WERI-Rb-1 (cell line): ENCODE data around the gene TRIM73.
A peak's percentile ranks its signal among the peaks of the same experiment; 100 is the strongest.
"Not testable (repeated sequence)": the region's sequence is repeated elsewhere in the genome, so short reads cannot be mapped to it uniquely, and the experiment has no call there.

Experiments used
- DNase-seq: peaks from one replicate; pipeline ENCODE4 v3.0.0-alpha.2; 2020
- H3K27ac ChIP-seq: fragments of 250-450 bp; sonication (Bioruptor Pico); 2 replicates; pipeline ENCODE4 v1.5.1; 2020; ENCODE audit warnings: mild to moderate bottlenecking, moderate library complexity
- H3K27me3 ChIP-seq: fragments of 250-450 bp; sonication (Bioruptor Pico); 2 replicates; pipeline ENCODE4 v1.5.1; 2021; ENCODE audit warnings: mild to moderate bottlenecking, low read depth, moderate library complexity; ENCODE audit not compliant: insufficient read depth, severe bottlenecking
- H3K36me3 ChIP-seq: fragments of 250-450 bp; sonication (Bioruptor Pico); 2 replicates; pipeline ENCODE4 v1.5.1; 2020; ENCODE audit warnings: mild to moderate bottlenecking, moderate library complexity
- H3K4me3 ChIP-seq: 2 replicates; pipeline ENCODE4 v1.5.1; 2011; ENCODE audit warnings: low read depth, mild to moderate bottlenecking, control low read depth, low read length
- H3K9me3 ChIP-seq: fragments of 250-450 bp; sonication (Bioruptor Pico); 2 replicates; pipeline ENCODE4 v1.5.1; 2021; ENCODE audit warnings: mild to moderate bottlenecking, moderate library complexity; ENCODE audit not compliant: severe bottlenecking

The TRIM73 gene

GRCh38 chr7:75395329-75395728, at the start of gene TRIM73:
Gene TRIM73, plus strand, starts transcription at chr7:75395629. Its CDS starts 3,305 bp downstream, at chr7:75398934.
- not testable (repeated sequence) for H3K36me3 ChIP-seq, H3K27me3 ChIP-seq, DNase-seq, H3K27ac ChIP-seq, H3K4me3 ChIP-seq, H3K9me3 ChIP-seq

GRCh38 chr7:75358671-75359541, 36.5 kb upstream of the TRIM73 start:
- not testable (repeated sequence) for H3K27ac ChIP-seq, H3K36me3 ChIP-seq, H3K9me3 ChIP-seq, H3K27me3 ChIP-seq, H3K4me3 ChIP-seq
- peak; percentile 3 for DNase-seq

- H3K27ac ChIP-seq, DNase-seq, H3K36me3 ChIP-seq, H3K4me3 ChIP-seq, H3K27me3 ChIP-seq, H3K9me3 ChIP-seq: not testable (repeated sequence)
These were observed 35.9 kb upstream of the TRIM73 start for GRCh38 chr7:75359542-75359848.

GRCh38 chr7:75364079-75364478, 31.4 kb upstream of the TRIM73 start:
- not testable (repeated sequence) for DNase-seq, H3K4me3 ChIP-seq, H3K27ac ChIP-seq, H3K9me3 ChIP-seq, H3K27me3 ChIP-seq, H3K36me3 ChIP-seq

GRCh38 chr7:75366643-75367042, 28.8 kb upstream of the TRIM73 start:
- not testable (repeated sequence) for H3K27me3 ChIP-seq, H3K9me3 ChIP-seq, DNase-seq, H3K4me3 ChIP-seq, H3K27ac ChIP-seq, H3K36me3 ChIP-seq

- H3K36me3 ChIP-seq, H3K27ac ChIP-seq, H3K27me3 ChIP-seq, DNase-seq, H3K4me3 ChIP-seq, H3K9me3 ChIP-seq: not testable (repeated sequence)
These were observed 28.1 kb upstream of the TRIM73 start for GRCh38 chr7:75367313-75367712.

- H3K36me3 ChIP-seq, H3K27me3 ChIP-seq, H3K9me3 ChIP-seq, H3K27ac ChIP-seq, DNase-seq, H3K4me3 ChIP-seq: not testable (repeated sequence)
These were observed 21.3 kb upstream of the TRIM73 start for GRCh38 chr7:75374144-75374518.

- not testable (repeated sequence) for H3K27ac ChIP-seq, DNase-seq, H3K9me3 ChIP-seq, H3K36me3 ChIP-seq, H3K27me3 ChIP-seq, H3K4me3 ChIP-seq
These were observed 20.7 kb upstream of the TRIM73 start for GRCh38 chr7:75374519-75375317.

GRCh38 chr7:75393194-75393593, 2.2 kb upstream of the TRIM73 start:
- not testable (repeated sequence) for H3K27ac ChIP-seq, H3K27me3 ChIP-seq, DNase-seq, H3K9me3 ChIP-seq, H3K36me3 ChIP-seq, H3K4me3 ChIP-seq

GRCh38 chr7:75397865-75398264, 2.4 kb downstream of the TRIM73 start:
- H3K27me3 ChIP-seq, DNase-seq, H3K4me3 ChIP-seq, H3K9me3 ChIP-seq, H3K36me3 ChIP-seq, H3K27ac ChIP-seq: not testable (repeated sequence)

GRCh38 chr7:75398771-75399700, 3.6 kb downstream of the TRIM73 start:
- not testable (repeated sequence) for H3K27ac ChIP-seq, DNase-seq, H3K27me3 ChIP-seq, H3K36me3 ChIP-seq, H3K4me3 ChIP-seq, H3K9me3 ChIP-seq

- H3K27ac ChIP-seq, H3K4me3 ChIP-seq, H3K36me3 ChIP-seq, H3K9me3 ChIP-seq, H3K27me3 ChIP-seq, DNase-seq: not testable (repeated sequence)
These were observed 5.1 kb downstream of the TRIM73 start for GRCh38 chr7:75400575-75400974.

GRCh38 chr7:75403455-75404443, 8.3 kb downstream of the TRIM73 start:
- H3K27ac ChIP-seq, H3K27me3 ChIP-seq, H3K9me3 ChIP-seq, DNase-seq, H3K4me3 ChIP-seq, H3K36me3 ChIP-seq: not testable (repeated sequence)
